IPS DF 6.9 (cell line): ENCODE measurements around the gene LDHAL6A.

Source experiments
- DNase-seq: peaks from one replicate; pipeline ENCODE4 v3.0.0-alpha.2; 2013; ENCODE audit warnings: low read depth, low spot score
- H3K27ac ChIP-seq: one replicate; pipeline ENCODE4 v1.5.1; 2013; ENCODE audit warnings: low read length, control low read depth
- H3K27me3 ChIP-seq: 2 replicates; pipeline ENCODE4 v1.6.1; 2013; ENCODE audit warnings: mild to moderate bottlenecking, low read length; ENCODE audit not compliant: control insufficient read depth, insufficient read depth
- H3K36me3 ChIP-seq: 2 replicates; pipeline ENCODE4 v1.6.1; 2013; ENCODE audit warnings: low read length; ENCODE audit not compliant: control insufficient read depth, insufficient read depth
- H3K4me1 ChIP-seq: 2 replicates; pipeline ENCODE4 v1.6.1; 2013; ENCODE audit warnings: low read length; ENCODE audit not compliant: control insufficient read depth, insufficient read depth
- H3K4me3 ChIP-seq: 2 replicates; pipeline ENCODE4 v1.5.1; 2013; ENCODE audit warnings: mild to moderate bottlenecking, low read length
- H3K9me3 ChIP-seq: 2 replicates; pipeline ENCODE4 v1.6.1; 2013; ENCODE audit warnings: low read length, inconsistent platforms; ENCODE audit not compliant: control insufficient read depth, insufficient read depth
- WGBS: extraction: QIAGEN DNeasy Blood & Tissue Kit; methylation state at CpG from one replicate; pipeline ENCODE4 v1.1.7; 2013; ENCODE audit warnings: mixed read lengths, missing lambda C conversion rate; ENCODE audit not compliant: insufficient read length, insufficient coverage; 5-methylcytosine and 5-hydroxymethylcytosine counted together

Gene LDHAL6A

DNA sequence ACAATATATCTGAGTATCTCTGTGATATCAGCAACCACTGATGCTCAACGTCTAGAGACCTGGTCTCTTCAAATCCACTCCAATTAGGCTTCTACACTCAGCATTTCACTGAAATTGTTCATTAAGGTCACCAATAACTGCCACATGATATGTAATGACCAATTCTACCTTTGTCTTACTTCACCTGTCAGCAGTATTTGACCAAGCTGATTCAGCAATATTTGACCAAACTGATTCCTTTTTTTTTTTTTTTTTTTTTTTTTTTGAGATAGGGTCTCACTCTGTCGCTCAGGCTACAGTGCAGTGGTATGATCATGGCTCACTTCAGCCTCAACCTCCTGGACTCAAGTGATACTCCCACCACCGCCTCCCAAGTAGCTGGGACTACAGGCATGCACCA, 65.5 kb downstream of the LDHAL6A start:
- no peak for DNase-seq
- Histone ChIP-seq H3K9me3 (no peaks in the 10 kb centered on the region), H3K27me3 (no peaks in the 10 kb centered on the region), H3K27ac (no peak overlapping the region), H3K36me3 (no peaks in the 10 kb centered on the region; the same call in 1 of the 2 replicates), H3K4me3 (no peak overlapping the region), H3K4me1 (no peaks in the 10 kb centered on the region)
- WGBS = no CpG with 5 or more reads among the region's 3 CpGs

DNA sequence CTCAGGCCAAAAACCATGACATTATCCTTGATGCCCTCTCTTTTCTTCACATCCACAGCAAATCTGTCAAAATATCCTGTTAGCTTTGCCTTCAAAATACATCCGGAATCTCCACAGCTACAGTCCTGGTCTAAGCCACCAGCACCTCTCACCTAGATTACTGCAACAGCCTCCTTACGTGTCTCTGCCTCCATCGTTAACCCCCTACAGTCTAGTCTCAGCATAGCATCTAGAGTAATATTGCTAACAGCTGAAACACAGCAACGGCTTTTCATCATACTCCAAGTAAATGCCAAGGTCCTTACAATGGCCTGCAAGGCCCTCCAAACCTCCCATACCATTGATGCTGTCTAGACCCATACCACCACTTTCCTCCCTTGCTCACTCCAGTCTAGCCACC, 66.7 kb downstream of the LDHAL6A start:
- H3K4me3 ChIP-seq = no peak overlapping the region
- no peaks in the 10 kb centered on the region for H3K4me1 ChIP-seq
- H3K9me3 ChIP-seq = no peaks in the 10 kb centered on the region
- H3K36me3 ChIP-seq = no peaks in the 10 kb centered on the region; the same call in 1 of the 2 replicates
- no peaks in the 10 kb centered on the region for H3K27me3 ChIP-seq
- no CpG with 5 or more reads among the region's 4 CpGs for WGBS
- no peak overlapping the region for H3K27ac ChIP-seq
- no peak for DNase-seq

DNA sequence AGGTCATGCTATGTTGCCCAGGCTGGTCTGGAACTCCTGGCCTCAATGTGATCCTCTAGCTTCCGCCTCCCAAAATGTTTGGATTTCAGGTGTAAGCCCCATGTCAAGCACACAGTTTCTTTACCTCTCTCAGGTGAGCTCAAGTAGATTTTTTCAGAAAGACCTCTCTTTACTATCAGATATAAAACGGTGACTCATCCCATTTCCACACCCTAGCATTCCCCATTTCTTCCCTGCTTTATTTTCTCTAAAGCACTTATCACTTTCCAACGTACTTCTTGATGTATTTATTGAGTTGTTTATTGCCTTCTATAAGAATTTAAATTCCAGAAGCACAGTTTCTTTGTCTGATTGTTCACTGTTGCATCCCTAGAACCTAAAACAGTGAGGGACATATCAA, 67.4 kb downstream of the LDHAL6A start:
- no peak for DNase-seq
- no peaks in the 10 kb centered on the region; the same call in 1 of the 2 replicates for H3K36me3 ChIP-seq
- H3K27ac ChIP-seq = no peak overlapping the region
- H3K4me3 ChIP-seq = no peak overlapping the region
- no CpG with 5 or more reads among the region's 3 CpGs for WGBS
- no peaks in the 10 kb centered on the region for H3K9me3 ChIP-seq
- H3K4me1 ChIP-seq = no peaks in the 10 kb centered on the region
- no peaks in the 10 kb centered on the region for H3K27me3 ChIP-seq

DNA sequence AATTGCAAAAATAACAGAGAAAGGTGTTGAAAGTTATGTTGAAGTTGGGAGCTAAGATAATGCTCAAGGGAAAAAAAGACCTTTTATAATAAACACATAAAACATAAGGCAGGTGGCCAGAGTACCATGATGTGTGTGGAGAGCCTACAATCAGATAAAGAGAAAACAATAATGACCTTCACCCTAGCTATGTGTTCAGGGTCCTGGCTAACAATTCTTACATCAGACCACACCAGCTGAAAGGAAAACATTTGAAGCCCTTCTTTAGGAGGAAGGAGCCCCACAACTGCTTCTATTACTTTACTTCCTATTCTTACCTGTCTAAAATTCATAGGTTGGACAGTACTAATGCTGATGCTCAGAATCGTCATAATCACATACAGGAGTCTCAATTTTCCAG, 68.6 kb downstream of the LDHAL6A start:
- H3K27me3 ChIP-seq = no peaks in the 10 kb centered on the region
- no peaks in the 10 kb centered on the region for H3K4me1 ChIP-seq
- no peak for DNase-seq
- H3K36me3 ChIP-seq = no peaks in the 10 kb centered on the region; the same call in 1 of the 2 replicates
- WGBS = no CpG with 5 or more reads among the region's 1 CpG
- H3K27ac ChIP-seq = no peak overlapping the region
- H3K4me3 ChIP-seq = no peak overlapping the region
- no peaks in the 10 kb centered on the region for H3K9me3 ChIP-seq

DNA sequence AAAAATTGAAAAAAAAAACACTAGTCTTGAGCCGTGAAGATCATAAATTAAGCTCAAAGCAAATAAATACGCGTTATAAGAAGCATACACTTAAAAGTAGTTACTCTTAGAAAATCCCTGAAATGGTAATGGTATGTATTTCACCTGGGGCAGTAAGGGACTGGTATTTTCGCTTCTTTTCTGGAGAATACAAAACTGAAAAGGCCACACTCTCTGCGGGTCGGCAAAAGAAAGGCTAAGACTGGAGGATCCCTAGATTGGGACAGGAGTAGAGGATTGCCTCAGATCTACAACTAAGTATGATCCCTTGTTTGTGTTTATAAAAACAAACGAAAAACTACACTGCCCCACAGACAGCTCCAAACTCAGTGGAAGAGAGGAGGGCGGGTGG, 70.5 kb downstream of the LDHAL6A start:
- no peaks in the 10 kb centered on the region; the same call in 1 of the 2 replicates for H3K36me3 ChIP-seq
- H3K4me1 ChIP-seq = no peaks in the 10 kb centered on the region
- H3K4me3 ChIP-seq = peak overlapping the region; percentile 95; the same call in 1 of the 2 replicates
- no CpG with 5 or more reads among the region's 8 CpGs for WGBS
- H3K27ac ChIP-seq = no peak overlapping the region
- no peaks in the 10 kb centered on the region for H3K9me3 ChIP-seq
- H3K27me3 ChIP-seq = no peaks in the 10 kb centered on the region
- no peak for DNase-seq

DNA sequence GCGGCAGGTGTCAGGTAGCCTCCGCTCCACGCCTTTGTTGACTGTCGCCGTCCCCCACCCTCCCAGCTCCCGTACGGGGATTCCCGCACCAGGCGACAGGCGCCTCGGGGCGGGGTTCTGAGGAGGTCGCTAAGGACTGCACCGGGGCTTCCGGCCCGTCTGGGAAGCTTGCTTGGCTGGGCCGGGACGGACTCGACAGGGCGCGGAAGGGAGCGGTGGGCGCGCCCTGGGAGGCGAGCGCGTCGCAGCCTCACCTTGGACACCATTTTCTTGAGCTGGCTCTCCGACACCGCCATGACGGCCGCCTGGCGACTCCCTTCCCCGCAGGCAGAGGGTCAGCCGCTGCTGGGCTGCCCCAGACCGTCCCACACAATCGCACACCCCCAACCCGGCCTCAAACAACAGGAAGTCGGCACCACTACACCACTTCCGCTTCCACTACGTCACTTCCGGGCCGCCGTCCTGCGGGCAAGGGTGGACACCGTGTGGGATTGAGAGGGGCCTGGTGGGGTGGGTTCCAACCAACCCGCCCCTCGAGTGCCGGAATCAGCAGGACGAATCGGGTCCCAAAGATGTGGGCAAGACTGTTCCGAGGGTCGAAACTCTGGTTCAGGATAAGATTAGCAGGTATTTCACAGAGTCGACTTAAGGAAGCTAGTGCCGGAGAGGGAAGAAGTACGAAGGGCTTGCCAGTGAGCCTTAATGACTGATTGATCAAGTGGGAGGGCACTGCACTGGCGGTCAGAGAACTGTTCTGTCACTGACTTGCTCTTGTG, 71.1 kb downstream of the LDHAL6A start, which contains the start of gene TSG101:
TSS of gene TSG101 (minus strand) at position 422 of the 776 bp plus-strand sequence. CDS start at position 296, 126 bp downstream.
- no peak within 1 kb of the TSS for H3K27ac ChIP-seq
- no CpG with 5 or more reads among the region's 57 CpGs for WGBS
- no peaks in the 10 kb centered on the region for H3K27me3 ChIP-seq
- H3K9me3 ChIP-seq = no peaks in the 10 kb centered on the region
- no peaks in the 10 kb centered on the region; the same call in 1 of the 2 replicates for H3K36me3 ChIP-seq
- H3K4me3 ChIP-seq = peak within 1 kb of the TSS; percentile 95
- no peaks in the 10 kb centered on the region for H3K4me1 ChIP-seq
- DNase-seq = peak; percentile 91

DNA sequence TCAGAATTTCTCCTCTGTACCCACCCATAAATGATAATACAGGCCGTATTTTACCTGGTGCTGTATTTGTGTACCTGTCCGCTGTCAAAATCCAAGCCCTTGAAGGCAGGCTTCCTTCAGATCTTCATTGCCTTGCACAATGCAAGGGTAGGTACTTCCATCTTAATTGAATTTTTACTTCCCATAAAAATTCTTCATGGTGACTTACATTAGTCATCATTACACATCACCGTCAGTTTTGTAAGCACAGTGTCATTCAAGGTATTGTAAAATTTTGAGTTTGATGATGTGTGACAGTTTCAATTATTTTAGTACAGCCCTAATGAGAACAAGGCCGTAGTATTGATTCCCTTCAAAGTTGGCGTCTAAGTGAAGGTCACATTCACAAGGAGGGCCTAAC, 71.9 kb downstream of the LDHAL6A start:
- H3K36me3 ChIP-seq = no peaks in the 10 kb centered on the region; the same call in 1 of the 2 replicates
- DNase-seq = no peak
- no peaks in the 10 kb centered on the region for H3K27me3 ChIP-seq
- H3K9me3 ChIP-seq = no peaks in the 10 kb centered on the region
- no CpG with 5 or more reads among the region's 5 CpGs for WGBS
- no peak overlapping the region for H3K27ac ChIP-seq
- no peaks in the 10 kb centered on the region for H3K4me1 ChIP-seq
- H3K4me3 ChIP-seq = peak overlapping the region; percentile 95; the same call in 1 of the 2 replicates
